Activated CD4-positive, alpha-beta T cell treated with anti-CD3 and anti-CD28 coated beads, Interleukin-2, Interleukin-4, amounts not matched to agents 100 ng/mL and 50 ng/mL, durations not matched to agents 16 hours and 8 hours (primary cell): ENCODE measurements around the gene MTG2.

Experiments
- DNase-seq: peaks from one replicate; pipeline ENCODE4 v3.0.0-alpha.2; 2020; ENCODE audit warnings: low spot score

MTG2 gene

GRCh38 chr20:62203378-62204030 is 20.7 kb downstream of the MTG2 start:
- no peak for DNase-seq

GRCh38 chr20:62205618-62206387 is 23.0 kb downstream of the MTG2 start:
- no peak for DNase-seq

- DNase-seq = no peak
These were observed 23.6 kb downstream of the MTG2 start for GRCh38 chr20:62206388-62206775.

- no peak for DNase-seq
These were observed 25.4 kb downstream of the MTG2 start for GRCh38 chr20:62208061-62208794.

GRCh38 chr20:62208795-62209755 is 26.2 kb downstream of the MTG2 start:
- DNase-seq = no peak

- DNase-seq = no peak
These were observed 27.1 kb downstream of the MTG2 start for GRCh38 chr20:62209850-62210495.

- no peak for DNase-seq
These were observed 27.6 kb downstream of the MTG2 start for GRCh38 chr20:62210496-62210855.

GRCh38 chr20:62211216-62211615 is 28.4 kb downstream of the MTG2 start:
- DNase-seq = no peak

GRCh38 chr20:62211769-62212288 is 29.0 kb downstream of the MTG2 start:
- DNase-seq = no peak

GRCh38 chr20:62212299-62212698 is 29.5 kb downstream of the MTG2 start:
- DNase-seq = no peak

GRCh38 chr20:62214067-62214466 is 31.2 kb downstream of the MTG2 start:
- DNase-seq = no peak

GRCh38 chr20:62215020-62215990 is 32.5 kb downstream of the MTG2 start:
- no peak for DNase-seq

GRCh38 chr20:62215991-62216635 is 33.3 kb downstream of the MTG2 start:
- DNase-seq = no peak

- no peak for DNase-seq
These were observed 34.1 kb downstream of the MTG2 start for GRCh38 chr20:62216636-62217566.

GRCh38 chr20:62217913-62218773 is 35.3 kb downstream of the MTG2 start:
- DNase-seq = no peak

GRCh38 chr20:62219101-62219991 is 36.5 kb downstream of the MTG2 start:
- DNase-seq = no peak
